ENCODE results near the gene STXBP2.

DNA sequence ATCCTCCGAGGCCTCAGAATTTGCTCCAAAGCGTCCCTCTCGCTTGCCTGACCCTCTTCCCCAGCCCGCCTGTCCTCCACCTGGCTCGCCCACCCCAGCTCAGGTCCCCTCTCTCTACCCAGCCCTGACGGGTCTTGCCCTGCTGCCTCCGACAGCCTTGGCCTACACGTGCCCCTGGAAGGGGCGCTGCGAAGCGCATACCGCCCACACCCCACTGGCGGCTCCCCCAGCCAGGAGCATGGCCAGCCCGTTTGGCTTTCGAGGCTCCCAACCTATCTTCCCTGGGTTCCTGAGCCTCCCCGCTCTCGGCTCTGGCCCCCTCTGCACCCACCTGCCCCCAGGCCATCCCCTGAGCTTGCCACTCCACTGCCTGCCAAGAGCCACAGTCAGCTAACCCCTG, 12.1 kb upstream of the STXBP2 start:
- TF ChIP-seq, protein P1, sequence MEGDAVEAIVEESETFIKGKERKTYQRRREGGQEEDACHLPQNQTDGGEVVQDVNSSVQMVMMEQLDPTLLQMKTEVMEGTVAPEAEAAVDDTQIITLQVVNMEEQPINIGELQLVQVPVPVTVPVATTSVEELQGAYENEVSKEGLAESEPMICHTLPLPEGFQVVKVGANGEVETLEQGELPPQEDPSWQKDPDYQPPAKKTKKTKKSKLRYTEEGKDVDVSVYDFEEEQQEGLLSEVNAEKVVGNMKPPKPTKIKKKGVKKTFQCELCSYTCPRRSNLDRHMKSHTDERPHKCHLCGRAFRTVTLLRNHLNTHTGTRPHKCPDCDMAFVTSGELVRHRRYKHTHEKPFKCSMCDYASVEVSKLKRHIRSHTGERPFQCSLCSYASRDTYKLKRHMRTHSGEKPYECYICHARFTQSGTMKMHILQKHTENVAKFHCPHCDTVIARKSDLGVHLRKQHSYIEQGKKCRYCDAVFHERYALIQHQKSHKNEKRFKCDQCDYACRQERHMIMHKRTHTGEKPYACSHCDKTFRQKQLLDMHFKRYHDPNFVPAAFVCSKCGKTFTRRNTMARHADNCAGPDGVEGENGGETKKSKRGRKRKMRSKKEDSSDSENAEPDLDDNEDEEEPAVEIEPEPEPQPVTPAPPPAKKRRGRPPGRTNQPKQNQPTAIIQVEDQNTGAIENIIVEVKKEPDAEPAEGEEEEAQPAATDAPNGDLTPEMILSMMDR (tag by site-specific recombination; IDR thresholded peaks at IDR 0.05) = no peak
- TF ChIP-seq, protein P2, sequence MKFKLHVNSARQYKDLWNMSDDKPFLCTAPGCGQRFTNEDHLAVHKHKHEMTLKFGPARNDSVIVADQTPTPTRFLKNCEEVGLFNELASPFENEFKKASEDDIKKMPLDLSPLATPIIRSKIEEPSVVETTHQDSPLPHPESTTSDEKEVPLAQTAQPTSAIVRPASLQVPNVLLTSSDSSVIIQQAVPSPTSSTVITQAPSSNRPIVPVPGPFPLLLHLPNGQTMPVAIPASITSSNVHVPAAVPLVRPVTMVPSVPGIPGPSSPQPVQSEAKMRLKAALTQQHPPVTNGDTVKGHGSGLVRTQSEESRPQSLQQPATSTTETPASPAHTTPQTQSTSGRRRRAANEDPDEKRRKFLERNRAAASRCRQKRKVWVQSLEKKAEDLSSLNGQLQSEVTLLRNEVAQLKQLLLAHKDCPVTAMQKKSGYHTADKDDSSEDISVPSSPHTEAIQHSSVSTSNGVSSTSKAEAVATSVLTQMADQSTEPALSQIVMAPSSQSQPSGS (tag by site-specific recombination; IDR thresholded peaks at IDR 0.05; ENCODE audit: low read depth) = no peak
- TF ChIP-seq ZNF530 (tag by site-specific recombination; IDR thresholded peaks at IDR 0.05; ENCODE audit: low read depth) (no peak), ZNF48 (tag by site-specific recombination; IDR thresholded peaks at IDR 0.05) (no peak), FEZF1 (tag by site-specific recombination; IDR thresholded peaks at IDR 0.05) (no peak), ZBTB21 (tag by site-specific recombination; IDR thresholded peaks at IDR 0.05) (no peak), KLF10 (tag by site-specific recombination; IDR thresholded peaks at IDR 0.05) (no peak), ZNF24 (tag by site-specific recombination; IDR thresholded peaks at IDR 0.05) (no peak), YY1 (tag by site-specific recombination; IDR thresholded peaks at IDR 0.05) (no peak), ZNF521 (tag by site-specific recombination; IDR thresholded peaks at IDR 0.05) (no peak), ZSCAN18 (tag by site-specific recombination; IDR thresholded peaks at IDR 0.05) (no peak), ZNF544 (tag by site-specific recombination; IDR thresholded peaks at IDR 0.05) (no peak)
- TF ChIP-seq, protein P3, sequence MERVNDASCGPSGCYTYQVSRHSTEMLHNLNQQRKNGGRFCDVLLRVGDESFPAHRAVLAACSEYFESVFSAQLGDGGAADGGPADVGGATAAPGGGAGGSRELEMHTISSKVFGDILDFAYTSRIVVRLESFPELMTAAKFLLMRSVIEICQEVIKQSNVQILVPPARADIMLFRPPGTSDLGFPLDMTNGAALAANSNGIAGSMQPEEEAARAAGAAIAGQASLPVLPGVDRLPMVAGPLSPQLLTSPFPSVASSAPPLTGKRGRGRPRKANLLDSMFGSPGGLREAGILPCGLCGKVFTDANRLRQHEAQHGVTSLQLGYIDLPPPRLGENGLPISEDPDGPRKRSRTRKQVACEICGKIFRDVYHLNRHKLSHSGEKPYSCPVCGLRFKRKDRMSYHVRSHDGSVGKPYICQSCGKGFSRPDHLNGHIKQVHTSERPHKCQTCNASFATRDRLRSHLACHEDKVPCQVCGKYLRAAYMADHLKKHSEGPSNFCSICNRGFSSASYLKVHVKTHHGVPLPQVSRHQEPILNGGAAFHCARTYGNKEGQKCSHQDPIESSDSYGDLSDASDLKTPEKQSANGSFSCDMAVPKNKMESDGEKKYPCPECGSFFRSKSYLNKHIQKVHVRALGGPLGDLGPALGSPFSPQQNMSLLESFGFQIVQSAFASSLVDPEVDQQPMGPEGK (tag by site-specific recombination; IDR thresholded peaks at IDR 0.05) = no peak
